B cell (primary cell): Measurements from ENCODE around the gene PARD3.

Experiments used
- EZH2 ChIP-seq: IDR thresholded peaks from 2 replicates; pipeline ENCODE4 v1.6.1; 2012; ENCODE audit warnings: borderline replicate concordance, low read depth, mild to moderate bottlenecking, moderate library complexity, low read length; ENCODE audit not compliant: insufficient read depth, poor library complexity, severe bottlenecking
- TF ChIP-seq, protein P1 (sequence below): fragments of 200-600 bp; IDR thresholded peaks from one replicate; pipeline ENCODE4 v1.8.0; 2022; ENCODE audit warnings: antibody characterized with exemption, mild to moderate bottlenecking

DNA sequence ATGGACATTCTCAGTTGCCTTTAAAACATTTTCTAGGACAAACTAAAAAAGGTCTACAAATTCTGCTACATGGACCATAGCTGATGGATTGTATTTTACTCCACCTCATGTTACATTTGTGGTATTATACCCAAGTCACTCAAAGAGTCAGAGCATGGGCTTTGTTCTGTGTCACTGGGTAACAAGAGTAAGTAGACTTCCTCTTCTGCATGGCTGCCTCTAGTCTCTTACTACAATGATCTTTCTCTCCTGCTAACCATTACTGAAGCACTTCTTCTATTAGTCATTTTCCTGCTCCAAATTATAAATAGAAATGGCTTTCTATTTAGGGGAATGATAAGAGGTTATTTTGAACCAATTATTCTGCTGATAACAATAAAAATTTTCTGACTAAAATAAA is 753.3 kb downstream of the PARD3 start:
- TF ChIP-seq, protein P1, sequence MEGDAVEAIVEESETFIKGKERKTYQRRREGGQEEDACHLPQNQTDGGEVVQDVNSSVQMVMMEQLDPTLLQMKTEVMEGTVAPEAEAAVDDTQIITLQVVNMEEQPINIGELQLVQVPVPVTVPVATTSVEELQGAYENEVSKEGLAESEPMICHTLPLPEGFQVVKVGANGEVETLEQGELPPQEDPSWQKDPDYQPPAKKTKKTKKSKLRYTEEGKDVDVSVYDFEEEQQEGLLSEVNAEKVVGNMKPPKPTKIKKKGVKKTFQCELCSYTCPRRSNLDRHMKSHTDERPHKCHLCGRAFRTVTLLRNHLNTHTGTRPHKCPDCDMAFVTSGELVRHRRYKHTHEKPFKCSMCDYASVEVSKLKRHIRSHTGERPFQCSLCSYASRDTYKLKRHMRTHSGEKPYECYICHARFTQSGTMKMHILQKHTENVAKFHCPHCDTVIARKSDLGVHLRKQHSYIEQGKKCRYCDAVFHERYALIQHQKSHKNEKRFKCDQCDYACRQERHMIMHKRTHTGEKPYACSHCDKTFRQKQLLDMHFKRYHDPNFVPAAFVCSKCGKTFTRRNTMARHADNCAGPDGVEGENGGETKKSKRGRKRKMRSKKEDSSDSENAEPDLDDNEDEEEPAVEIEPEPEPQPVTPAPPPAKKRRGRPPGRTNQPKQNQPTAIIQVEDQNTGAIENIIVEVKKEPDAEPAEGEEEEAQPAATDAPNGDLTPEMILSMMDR = no peak
- TF ChIP-seq EZH2 = no peak
